ENCODE measurements around the gene DOK5. TPM values are rescaled to one million over a fixed set of nuclear protein-coding genes. Genes with fewer than 3 reads are reported as not detected.

DOK5 gene
- total and polyA plus RNA-seq, 2 of the 8 experiments (the other 6 are each of a cell fraction or from before 2014, with no cell fraction given), result 8.9 to 15.0 TPM

- no peak for TF ChIP-seq CHD7 (IDR thresholded peaks at IDR 0.05; ENCODE audit: insufficient replicate concordance, low read length)
- TF ChIP-seq ASH2L (IDR thresholded peaks at IDR 0.05; ENCODE audit: low read length), result no peak
- TF ChIP-seq SIRT6 (IDR thresholded peaks at IDR 0.05; ENCODE audit: low read length), result no peak
- no peak for TF ChIP-seq RBBP5 (IDR thresholded peaks at IDR 0.05; ENCODE audit: borderline replicate concordance, low read depth, low read length)
- TF ChIP-seq TAF1 (IDR thresholded peaks at IDR 0.05; ENCODE audit: low read depth, low read length), result no peak
- no peak for TF ChIP-seq RFX5 (IDR thresholded peaks at IDR 0.05; ENCODE audit: borderline replicate concordance, low read depth, low read length)
- TF ChIP-seq NANOG (IDR thresholded peaks at IDR 0.05; ENCODE audit: insufficient read depth, low read depth, low read length, poor library complexity, severe bottlenecking), result no peak
- TF ChIP-seq HDAC6 (IDR thresholded peaks at IDR 0.05; ENCODE audit: low read depth, low read length), result no peak
- TF ChIP-seq SP1 (IDR thresholded peaks at IDR 0.05; ENCODE audit: low read depth, low read length), result no peak
- TF ChIP-seq EZH2 (IDR thresholded peaks at IDR 0.05; ENCODE audit: low read depth, low read length, severe bottlenecking), result no peak
- TF ChIP-seq MAX (IDR thresholded peaks at IDR 0.05), result no peak
Measured at GRCh38 chr20:54550776-54551396, 75.5 kb downstream of the DOK5 start (continued).
